Tibial artery (tissue), 4 donors: ENCODE data around the gene DAB2.
A peak's percentile ranks its signal among the peaks of the same experiment; 100 is the strongest.

ENCODE experiments used
- DNase-seq, 2 donors: peaks; one replicate each; pipeline ENCODE4 v3.0.0-alpha.2; 2019
- H3K27ac ChIP-seq, 2 donors: fragments of 200-600 bp; sonication (generic) in 1 of 2; 1 replicate in 1 of 2; 2 replicates in 1 of 2; pipeline ENCODE4 v1.5.1; 2018 to 2019; ENCODE audit warnings: mild to moderate bottlenecking in 1 of 2
- H3K27me3 ChIP-seq, 2 donors: fragments of 200-600 bp; sonication (generic) in 1 of 2; one replicate each; pipeline versions ENCODE4 v1.5.1 to v1.6.0; 2016 to 2019
- H3K36me3 ChIP-seq, 3 donors: fragments of 200-600 bp; sonication (generic) in 2 of 3; one replicate each; pipeline ENCODE4 v1.5.1; 2016 to 2019; ENCODE audit warnings: mild to moderate bottlenecking in 2 of 3
- H3K4me1 ChIP-seq, 4 donors: fragments of 200-600 bp; sonication (generic) in 2 of 4; 1 replicate in 3 of 4; 2 replicates in 1 of 4; pipeline ENCODE4 v1.5.1; 2016 to 2019
- H3K4me3 ChIP-seq, 2 donors: fragments of 200-600 bp; sonication (generic) in 1 of 2; 1 replicate in 1 of 2; 2 replicates in 1 of 2; pipeline ENCODE4 v1.5.1; 2018 to 2019; ENCODE audit warnings: mild to moderate bottlenecking in 2 of 2
- H3K9me3 ChIP-seq, 3 donors: fragments of 200-600 bp; sonication (generic) in 1 of 3; one replicate each; pipeline ENCODE4 v1.5.1; 2016 to 2019
- CTCF ChIP-seq, 2 experiments: fragments of 200-600 bp in 1 of 2; fragments of 450-650 bp in 1 of 2; IDR thresholded peaks; one replicate each; pipeline ENCODE4 v1.5.1; 2017 to 2019; ENCODE audit warnings: antibody characterized with exemption in 2 of 2, mild to moderate bottlenecking in 1 of 2, moderate library complexity in 1 of 2
- intact Hi-C: fragments of 100-400 bp; cut with DNase I; formaldehyde crosslinking; loops from one replicate; pipeline ENCODE4 v1.15.0; 2023; ENCODE audit warnings: low total_unique reads

DAB2 gene

GRCh38 chr5:39395521-39395920, 29.3 kb downstream of the DAB2 start:
- intact Hi-C loops: no loop called here
- Histone ChIP-seq H3K4me3 (no peak overlapping the region), H3K9me3 (no peaks in the 10 kb centered on the region), H3K4me1 (peaks cover 11 to 47% (median 19%) of the 10 kb centered on the region in 4 donors), H3K27me3 (no peaks in the 10 kb centered on the region), H3K36me3 (peaks cover 20 to 31% (median 21%) of the 10 kb centered on the region in 3 donors), H3K27ac (peak overlapping the region in 1 of 2 donors; percentile 9)
- no peak for TF ChIP-seq CTCF (IDR thresholded peaks at IDR 0.05)
- DNase-seq: no peak

GRCh38 chr5:39394946-39395345, 29.8 kb downstream of the DAB2 start:
- Histone ChIP-seq H3K4me3 (no peak overlapping the region), H3K27me3 (no peaks in the 10 kb centered on the region), H3K27ac (peak overlapping the region in 1 of 2 donors; percentile 9), H3K36me3 (peaks cover 20 to 37% (median 27%) of the 10 kb centered on the region in 3 donors), H3K4me1 (peaks cover 7 to 41% (median 15%) of the 10 kb centered on the region in 4 donors), H3K9me3 (no peaks in the 10 kb centered on the region)
- intact Hi-C loops: no loop called here
- DNase-seq: no peak
- TF ChIP-seq CTCF (IDR thresholded peaks at IDR 0.05): no peak

- no peaks in the 10 kb centered on the region for H3K27me3 ChIP-seq
- peaks cover 38 to 64% (median 49%) of the 10 kb centered on the region in 3 donors for H3K36me3 ChIP-seq
- H3K27ac ChIP-seq: no peak overlapping the region
- no peak overlapping the region for H3K4me3 ChIP-seq
- H3K9me3 ChIP-seq: no peaks in the 10 kb centered on the region
- TF ChIP-seq CTCF (IDR thresholded peaks at IDR 0.05): no peak
- intact Hi-C loops: no loop called here
- peaks cover 0 to 11% (median 0%) of the 10 kb centered on the region in 4 donors for H3K4me1 ChIP-seq
- no peak for DNase-seq
Observed at GRCh38 chr5:39390945-39391344, 33.8 kb downstream of the DAB2 start.

- intact Hi-C loops: no loop called here
- peaks cover 53 to 69% (median 59%) of the 10 kb centered on the region in 3 donors for H3K36me3 ChIP-seq
Observed at GRCh38 chr5:39387293-39387692, 37.5 kb downstream of the DAB2 start.

GRCh38 chr5:39384271-39384670, 40.5 kb downstream of the DAB2 start:
- Histone ChIP-seq H3K4me1 (no peaks in the 10 kb centered on the region), H3K27ac (no peak overlapping the region), H3K9me3 (no peaks in the 10 kb centered on the region), H3K4me3 (no peak overlapping the region), H3K27me3 (no peaks in the 10 kb centered on the region), H3K36me3 (peaks cover 38 to 69% (median 62%) of the 10 kb centered on the region in 3 donors)
- no peak for TF ChIP-seq CTCF (IDR thresholded peaks at IDR 0.05)
- no peak for DNase-seq
- intact Hi-C loops: no loop called here

More at GRCh38 chr5:39387293-39387692, 37.5 kb downstream of the DAB2 start:
- no peak overlapping the region for H3K4me3 ChIP-seq
- no peak for TF ChIP-seq CTCF (IDR thresholded peaks at IDR 0.05)
- no peak overlapping the region for H3K27ac ChIP-seq
- no peaks in the 10 kb centered on the region for H3K27me3 ChIP-seq
- DNase-seq: no peak
- H3K9me3 ChIP-seq: no peaks in the 10 kb centered on the region
- no peaks in the 10 kb centered on the region for H3K4me1 ChIP-seq

- H3K27ac ChIP-seq: no peak overlapping the region
- DNase-seq: no peak
- H3K4me1 ChIP-seq: no peaks in the 10 kb centered on the region
- no peaks in the 10 kb centered on the region for H3K27me3 ChIP-seq
- no peak overlapping the region for H3K4me3 ChIP-seq
- H3K36me3 ChIP-seq: peaks cover 15 to 68% (median 64%) of the 10 kb centered on the region in 3 donors
- TF ChIP-seq CTCF (IDR thresholded peaks at IDR 0.05): no peak
- intact Hi-C loops: no loop called here
- H3K9me3 ChIP-seq: no peaks in the 10 kb centered on the region
Observed at GRCh38 chr5:39381376-39381775, 43.4 kb downstream of the DAB2 start.
